Femur (tissue), 1 donor: ENCODE data around the gene XNDC1N.
"Not testable (repeated sequence)": the region's sequence is repeated elsewhere in the genome, so short reads cannot be mapped to it uniquely, and the experiment has no call there.

Experiments used
- DNase-seq: peaks from one replicate; pipeline ENCODE4 v3.0.0-alpha.2; 2017

Gene XNDC1N

DNA sequence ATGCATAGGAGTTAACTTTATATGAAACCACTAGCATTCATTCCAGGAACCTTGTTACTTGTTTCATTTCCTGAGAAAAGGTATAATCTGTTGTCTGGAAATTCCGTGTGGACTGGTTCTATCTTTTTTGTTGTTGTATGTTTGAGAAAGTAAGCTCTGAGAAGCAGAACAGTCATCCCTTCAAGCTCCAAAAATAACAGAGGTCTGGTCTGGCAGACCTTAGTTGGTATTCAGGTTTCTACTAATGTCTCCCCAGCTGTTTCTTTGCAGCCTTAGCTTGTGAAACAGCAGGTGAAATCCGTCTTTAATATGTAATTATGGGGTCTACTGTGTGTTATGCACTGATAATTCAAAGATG is 2.8 kb upstream of the XNDC1N start:
- DNase-seq = no peak

DNA sequence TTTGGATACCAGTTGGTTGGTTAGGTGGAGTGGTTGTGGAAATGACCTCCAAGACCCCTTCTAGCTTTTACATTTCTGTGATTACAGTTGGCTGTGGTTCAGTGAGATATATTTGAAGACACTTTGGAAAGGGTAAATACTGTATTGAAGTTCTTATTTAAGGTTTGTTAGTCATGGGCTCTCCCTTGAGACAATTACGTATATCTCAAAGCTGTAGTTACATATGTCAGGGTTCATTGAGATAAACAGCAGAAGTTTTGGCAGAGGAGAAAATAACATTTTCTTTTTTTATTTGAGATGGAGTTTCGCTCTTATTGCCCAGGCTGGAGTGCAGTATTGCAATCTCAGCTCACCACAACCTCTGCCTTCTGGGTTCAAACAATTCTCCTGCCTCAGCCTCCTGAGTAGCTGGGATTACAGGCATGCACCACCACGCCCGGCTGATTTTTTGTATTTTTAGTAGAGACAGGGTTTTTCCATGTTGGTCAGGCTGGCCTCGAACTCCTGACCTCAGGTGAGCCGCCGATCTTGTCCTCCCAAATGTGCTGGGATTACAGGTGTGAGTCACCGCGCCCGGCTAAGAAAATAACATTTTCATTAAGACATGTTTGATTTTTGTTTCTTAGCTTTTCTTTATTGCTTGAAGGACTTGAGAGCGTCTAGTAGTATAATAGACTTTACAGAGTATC is 2.3 kb upstream of the XNDC1N start:
- DNase-seq = no peak

DNA sequence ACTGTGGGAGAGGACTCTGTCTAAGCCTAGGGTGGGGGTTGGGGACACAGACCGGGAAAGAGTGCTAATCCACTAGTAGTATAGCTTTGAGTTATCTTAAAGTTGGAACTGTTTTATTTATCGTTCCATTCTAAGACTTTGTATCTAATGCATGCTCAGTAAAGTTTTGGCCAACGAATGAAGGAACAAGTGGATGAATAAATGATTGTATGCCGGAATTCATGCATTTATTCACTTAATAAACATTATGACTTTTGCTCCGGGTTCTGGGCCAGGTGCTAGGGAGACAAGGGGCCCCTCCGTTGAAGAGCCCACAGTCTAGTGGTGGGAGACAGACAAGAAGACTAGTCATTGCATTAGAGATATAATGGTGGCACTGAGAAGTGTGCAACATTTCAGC is 1.1 kb upstream of the XNDC1N start:
- no peak for DNase-seq

GRCh38 chr11:71928737-71929443 is 496 bp upstream of the XNDC1N start, which contains the start of gene RNF121:
TSS of gene RNF121 (plus strand) at chr11:71929046. CDS start at chr11:71929062, 16 bp downstream.
- peak; percentile 98 for DNase-seq

DNA sequence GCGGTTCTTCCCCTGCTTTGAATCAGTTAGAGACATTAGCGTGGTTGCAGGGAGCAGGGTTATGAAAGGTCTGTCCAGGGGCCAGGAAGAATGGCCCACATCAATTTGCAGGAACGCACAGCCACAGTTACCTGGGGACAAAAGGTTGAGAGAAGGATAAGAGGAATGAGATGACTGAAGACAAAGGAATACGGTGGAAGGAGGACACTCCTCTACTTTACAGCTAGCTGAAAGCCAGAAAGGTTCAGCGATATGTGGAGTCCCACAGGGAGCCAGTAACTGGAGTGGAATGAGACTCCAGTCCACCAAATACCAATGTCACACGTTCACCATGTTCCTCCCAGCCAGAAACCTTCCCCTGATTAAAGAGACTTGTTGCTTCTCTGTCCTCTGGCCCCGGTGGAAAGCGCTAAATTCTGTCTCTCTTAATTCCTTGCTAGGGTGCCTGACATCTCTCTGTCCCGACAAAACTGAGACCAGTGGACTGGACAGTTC is 10.7 kb downstream of the XNDC1N start:
- DNase-seq = no peak

- no peak for DNase-seq
Observed at GRCh38 chr11:71914617-71915189, 13.7 kb downstream of the XNDC1N start.

GRCh38 chr11:71913756-71914526 is 14.5 kb downstream of the XNDC1N start:
- DNase-seq = no peak

DNA sequence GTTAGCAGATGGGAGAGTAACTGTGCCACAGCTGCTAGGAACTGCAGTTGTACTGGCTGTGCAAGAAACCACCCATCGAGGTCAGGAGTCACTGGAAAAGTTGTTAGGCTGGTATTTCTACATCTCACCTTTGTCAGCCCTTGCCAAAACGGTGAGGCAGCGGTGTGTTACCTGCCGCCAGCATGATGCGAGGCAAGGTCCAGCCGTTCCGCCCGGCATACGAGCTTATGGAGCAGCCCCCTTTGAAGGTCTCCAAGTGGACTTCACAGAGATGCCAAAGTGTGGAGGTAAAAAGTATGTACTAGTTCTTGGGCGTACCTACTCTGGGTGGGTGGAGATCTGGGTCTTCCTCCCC is 16.4 kb downstream of the XNDC1N start:
- not testable (repeated sequence) for DNase-seq

DNA sequence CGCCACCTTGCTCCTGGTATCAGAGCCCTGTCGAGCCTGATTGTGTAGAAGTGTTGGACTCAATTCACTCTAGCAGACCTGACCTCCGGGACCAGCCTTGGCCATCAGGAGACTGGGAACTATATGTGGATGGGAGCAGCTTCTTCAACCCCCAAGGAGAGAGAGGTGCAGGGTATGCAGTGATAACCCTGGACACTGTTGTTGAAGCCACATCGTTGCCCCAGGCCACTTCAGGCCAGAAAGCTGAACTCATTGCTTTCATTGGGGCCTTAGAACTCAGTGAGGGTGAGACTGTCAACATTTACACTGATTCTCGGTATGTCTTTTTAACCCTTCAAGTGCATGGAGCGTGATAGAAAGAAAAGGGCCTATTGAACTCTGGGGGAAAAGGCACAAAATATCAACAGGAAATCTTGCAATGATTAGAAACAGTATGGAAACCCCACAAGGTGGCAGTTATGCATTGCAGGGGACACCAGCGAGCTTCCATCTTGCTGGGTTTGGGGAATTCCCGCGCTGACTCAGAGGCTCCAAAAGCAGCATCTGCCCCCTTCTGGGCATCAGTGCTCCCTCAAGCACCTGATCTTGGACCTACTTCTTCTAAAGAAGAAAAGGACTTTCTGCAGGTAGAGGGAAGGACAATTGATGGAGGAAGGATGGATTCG is 16.9 kb downstream of the XNDC1N start:
- DNase-seq = not testable (repeated sequence)

GRCh38 chr11:71910775-71911174 is 17.6 kb downstream of the XNDC1N start:
- DNase-seq = not testable (repeated sequence)

DNA sequence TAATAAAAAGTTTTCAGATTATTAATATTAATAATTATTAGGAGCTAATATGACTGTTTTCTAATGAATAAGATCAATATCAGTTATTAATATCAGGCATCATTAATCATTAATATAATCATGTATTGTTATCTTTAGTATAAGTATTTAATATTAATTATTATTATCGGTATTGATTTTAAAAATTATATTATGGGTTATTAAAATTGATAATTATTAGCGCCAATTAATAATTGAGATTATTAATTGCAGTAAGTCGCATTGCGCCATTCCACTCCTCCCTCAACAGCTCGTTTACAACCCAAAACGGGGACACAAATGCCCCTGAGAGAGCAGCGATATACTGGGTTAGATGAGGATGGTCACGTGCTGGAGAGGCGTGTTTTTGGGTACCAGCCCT is 20.2 kb downstream of the XNDC1N start:
- no peak for DNase-seq

DNA sequence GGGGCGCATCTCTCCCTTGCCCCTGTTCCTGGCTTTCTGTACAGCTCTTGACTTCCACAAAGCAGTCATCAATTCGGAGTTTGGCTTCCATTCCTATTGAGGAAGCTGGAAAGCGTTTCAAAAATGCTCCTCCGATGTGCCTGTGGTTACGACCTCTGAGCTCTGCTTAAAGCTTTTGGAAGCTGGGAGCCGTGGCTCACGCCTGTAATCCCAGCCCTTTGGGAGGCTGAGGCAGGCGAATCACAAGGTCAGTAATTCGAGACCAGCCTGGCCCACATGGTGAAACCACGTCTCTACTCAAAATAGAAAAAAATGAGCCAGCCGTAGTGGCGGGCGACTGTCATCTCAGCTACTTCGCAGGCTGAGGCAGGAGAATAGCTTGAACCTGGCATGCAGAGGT is 27.3 kb downstream of the XNDC1N start:
- peak; percentile 25 for DNase-seq

GRCh38 chr11:71895961-71896360 is 32.4 kb downstream of the XNDC1N start:
- DNase-seq = no peak

DNA sequence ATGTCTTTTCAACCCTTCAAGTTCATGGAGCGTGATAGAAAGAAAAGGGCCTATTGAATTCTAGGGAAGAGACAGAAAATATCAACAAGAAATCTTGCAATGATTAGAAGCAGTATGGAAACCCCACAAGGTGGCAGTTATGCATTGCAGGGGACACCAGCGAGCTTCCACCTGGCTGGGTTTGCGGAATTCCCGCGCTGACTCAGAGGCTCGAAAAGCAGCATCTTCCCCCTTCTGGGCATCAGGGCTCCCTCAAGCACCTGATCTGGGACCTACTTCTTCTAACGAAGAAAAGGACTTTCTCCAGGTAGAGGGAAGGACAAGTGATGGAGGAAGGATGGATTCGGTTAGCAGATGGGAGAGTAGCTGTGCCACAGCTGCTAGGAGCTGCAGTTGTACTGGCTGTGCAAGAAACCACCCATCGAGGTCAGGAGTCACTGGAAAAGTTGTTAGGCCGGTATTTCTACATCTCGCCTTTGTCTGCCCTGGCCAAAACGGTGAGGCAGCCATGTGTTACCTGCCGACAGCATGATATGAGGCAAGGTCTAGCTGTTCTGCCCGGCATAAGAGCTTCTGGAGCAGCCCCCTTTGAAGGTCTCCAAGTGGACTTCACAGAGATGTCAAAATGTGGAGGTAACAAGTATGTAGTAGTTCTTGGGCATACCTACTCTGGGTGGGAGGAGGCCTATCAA is 39.1 kb downstream of the XNDC1N start:
- DNase-seq = not testable (repeated sequence)

GRCh38 chr11:71888335-71889010 is 39.9 kb downstream of the XNDC1N start:
- DNase-seq = not testable (repeated sequence)

- DNase-seq = not testable (repeated sequence)
Observed at GRCh38 chr11:71885806-71886205, 42.6 kb downstream of the XNDC1N start.
